GM12872 (cell line): Measurements from ENCODE around the gene LYRM2.

Experiments
- TF ChIP-seq, protein P1 (sequence below): IDR thresholded peaks from 3 replicates; pipeline ENCODE4 v1.5.1; 2011; ENCODE audit warnings: low read depth, mild to moderate bottlenecking, low read length, moderate library complexity; ENCODE audit not compliant: insufficient read depth

LYRM2 gene, protein sequence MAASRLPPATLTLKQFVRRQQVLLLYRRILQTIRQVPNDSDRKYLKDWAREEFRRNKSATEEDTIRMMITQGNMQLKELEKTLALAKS

DNA sequence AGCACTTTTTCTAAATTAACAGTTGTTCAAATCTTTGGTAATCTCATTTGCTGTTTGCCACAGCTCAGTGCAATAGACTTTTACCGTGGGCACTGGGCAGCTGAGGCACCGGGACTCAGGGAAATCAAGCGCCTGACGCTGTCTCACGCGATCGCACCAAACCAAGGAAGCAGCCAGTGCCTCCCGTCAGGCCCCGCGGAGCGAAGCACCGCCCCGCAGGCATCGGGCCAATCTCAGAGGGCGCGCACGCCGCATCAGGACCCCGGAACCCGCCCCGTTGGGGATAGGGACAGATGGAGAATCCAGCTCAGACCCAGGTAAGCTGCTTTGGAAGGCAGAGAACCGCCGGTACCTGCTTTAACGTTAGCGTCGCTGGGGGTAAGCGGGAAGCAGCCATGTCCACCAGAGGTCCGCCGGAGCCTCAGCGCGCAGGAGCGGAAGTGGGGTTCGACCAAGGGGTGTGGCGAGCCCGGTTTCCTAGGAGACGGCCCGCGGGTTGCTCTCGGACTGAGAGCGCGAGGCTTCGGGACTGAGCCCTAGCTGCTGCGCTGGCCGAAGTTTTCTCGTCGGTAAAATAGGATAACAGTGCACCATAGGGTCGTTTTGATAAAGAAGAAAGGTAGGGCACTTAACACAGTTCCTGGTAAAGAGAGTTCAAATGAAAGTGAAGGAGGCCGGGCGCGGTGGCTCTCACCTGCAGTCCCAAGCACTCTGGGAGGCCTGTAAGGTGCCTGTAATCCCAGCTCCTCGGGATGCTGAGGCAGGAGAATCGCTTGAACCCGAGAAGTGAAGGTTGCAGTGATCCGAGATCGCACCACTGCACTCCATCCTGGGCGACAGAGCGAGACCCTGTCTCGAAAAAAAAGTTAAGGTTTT is at the start of gene LYRM2:
Gene LYRM2, minus strand, starts transcription at position 428 of the 876 bp plus-strand sequence. Its CDS starts 31 bp downstream, at position 397.
- TF ChIP-seq, protein P1, sequence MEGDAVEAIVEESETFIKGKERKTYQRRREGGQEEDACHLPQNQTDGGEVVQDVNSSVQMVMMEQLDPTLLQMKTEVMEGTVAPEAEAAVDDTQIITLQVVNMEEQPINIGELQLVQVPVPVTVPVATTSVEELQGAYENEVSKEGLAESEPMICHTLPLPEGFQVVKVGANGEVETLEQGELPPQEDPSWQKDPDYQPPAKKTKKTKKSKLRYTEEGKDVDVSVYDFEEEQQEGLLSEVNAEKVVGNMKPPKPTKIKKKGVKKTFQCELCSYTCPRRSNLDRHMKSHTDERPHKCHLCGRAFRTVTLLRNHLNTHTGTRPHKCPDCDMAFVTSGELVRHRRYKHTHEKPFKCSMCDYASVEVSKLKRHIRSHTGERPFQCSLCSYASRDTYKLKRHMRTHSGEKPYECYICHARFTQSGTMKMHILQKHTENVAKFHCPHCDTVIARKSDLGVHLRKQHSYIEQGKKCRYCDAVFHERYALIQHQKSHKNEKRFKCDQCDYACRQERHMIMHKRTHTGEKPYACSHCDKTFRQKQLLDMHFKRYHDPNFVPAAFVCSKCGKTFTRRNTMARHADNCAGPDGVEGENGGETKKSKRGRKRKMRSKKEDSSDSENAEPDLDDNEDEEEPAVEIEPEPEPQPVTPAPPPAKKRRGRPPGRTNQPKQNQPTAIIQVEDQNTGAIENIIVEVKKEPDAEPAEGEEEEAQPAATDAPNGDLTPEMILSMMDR = no peak

DNA sequence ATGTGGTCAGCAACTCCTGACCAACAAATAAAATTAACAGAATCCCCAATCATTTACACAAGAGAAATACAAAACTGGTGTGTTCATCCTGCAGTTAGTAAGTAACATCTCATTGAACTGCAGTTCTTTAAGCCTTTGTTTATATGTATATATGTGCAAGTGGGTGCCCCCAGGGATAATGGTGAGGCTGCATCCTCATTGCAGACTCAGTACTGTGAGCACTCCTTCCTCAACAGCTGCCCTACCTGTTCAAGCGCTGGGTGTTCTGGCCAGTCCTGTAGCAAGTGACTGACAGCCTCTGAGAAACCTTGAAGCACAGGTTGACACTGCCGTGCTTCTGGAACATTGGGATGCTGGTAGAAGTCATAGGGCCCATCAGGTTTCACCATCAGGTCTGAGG is 49.8 kb upstream of the LYRM2 start:
- TF ChIP-seq, protein P1 = no peak

DNA sequence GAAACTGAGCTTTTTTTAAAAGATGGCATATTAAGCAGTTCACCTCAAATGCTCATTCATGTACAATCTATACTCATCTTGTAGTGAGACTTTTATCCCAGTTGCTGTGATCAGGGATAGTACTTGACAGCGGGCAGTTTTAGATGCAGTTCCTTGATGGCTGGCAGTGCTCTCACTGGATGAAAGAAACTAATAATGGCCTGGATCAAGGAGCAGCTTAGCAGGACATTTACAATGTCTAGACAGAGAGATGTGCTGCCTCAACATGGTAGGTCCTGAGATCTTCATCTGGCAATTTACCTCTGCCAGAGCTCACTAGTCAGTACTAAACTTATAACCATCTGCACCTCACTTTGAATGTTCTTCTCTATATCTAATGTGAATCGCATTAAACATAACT is 46.8 kb upstream of the LYRM2 start:
- TF ChIP-seq, protein P1 = no peak

DNA sequence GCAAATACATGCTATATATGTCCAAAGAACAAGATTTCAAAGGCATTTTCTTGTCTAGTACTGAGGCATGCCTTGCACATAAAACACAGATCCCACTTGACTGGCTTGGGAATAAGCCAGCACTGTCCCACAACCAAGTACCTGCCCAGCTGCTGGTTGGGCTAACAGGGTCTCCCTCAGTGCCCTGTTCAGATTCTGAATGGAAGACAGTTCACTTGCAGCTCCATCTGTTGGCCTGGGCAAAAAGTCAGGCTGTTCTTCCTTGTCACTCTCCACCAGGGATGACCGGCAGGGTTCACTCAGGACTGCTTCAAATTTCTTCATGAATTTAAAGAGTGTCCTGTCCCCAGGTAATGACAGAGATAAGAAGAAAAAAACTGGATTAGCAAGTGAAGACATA is 44.4 kb upstream of the LYRM2 start:
- TF ChIP-seq, protein P1 = no peak

DNA sequence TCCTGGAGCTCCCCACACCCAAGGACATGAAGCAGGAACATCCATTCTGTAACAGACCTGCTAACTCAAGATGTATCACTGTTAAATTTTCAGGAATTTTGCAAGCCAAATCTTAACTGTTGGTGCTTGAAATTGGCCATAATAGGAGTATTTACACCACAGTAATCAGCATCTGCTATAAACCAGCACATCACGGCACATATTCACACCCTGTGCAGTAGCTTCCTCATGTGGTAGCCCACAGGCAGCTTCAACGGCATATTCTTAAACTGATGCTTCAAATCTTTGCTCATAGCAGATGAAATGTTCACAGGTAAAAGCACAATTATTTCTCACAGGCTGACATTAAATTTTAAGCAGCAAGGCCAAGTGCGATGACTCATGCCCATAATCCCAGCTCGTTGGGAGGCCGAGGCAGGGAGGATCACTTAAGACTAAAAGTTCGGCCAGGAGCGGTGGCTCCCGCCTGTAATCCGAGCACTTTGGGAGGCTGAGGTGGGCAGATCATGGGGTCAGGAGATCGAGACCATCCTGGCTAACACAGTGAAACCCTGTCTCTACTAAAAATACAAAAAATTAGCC is 43.5 kb upstream of the LYRM2 start:
- TF ChIP-seq, protein P1 = no peak

DNA sequence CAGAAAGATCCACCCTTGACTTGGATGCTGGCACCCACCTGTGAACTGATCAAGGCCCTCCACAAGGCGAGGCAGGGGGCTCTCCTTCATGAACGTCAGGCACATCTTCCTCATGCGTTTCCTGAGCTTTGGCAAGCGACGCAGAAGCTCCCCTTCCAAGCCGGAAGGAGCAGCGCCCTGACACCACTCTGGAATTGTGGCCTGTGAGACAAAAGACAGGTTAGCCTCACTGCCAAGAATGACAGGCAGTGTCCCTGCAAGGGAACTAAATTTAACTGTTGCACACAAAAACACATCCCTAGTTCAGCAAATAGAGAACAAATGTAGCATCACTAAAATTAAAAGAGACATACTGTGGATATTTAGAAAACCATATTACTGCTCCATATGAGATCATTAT is 42.0 kb upstream of the LYRM2 start:
- TF ChIP-seq, protein P1 = no peak

DNA sequence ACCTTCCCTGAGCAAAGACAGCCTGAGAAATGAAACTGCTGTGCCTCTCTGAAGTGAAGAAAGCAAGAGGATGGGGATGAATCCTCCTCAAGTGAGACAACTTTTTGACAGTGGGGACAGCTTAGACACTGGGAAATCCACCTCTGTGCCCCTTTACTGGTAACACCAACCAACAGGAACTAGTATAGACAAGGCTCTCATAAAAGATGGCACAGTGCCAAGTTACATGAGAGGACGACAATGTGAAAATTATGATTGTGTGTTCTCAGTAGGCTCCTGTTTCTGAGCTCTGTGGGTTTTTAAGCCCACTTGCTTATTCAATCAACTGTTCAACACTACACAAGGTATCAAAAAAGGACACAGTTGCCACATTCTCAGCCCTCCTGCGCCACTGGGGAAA is 41.6 kb upstream of the LYRM2 start:
- TF ChIP-seq, protein P1 = no peak
